Measurements from ENCODE around the gene MROH9. TPM values are rescaled to one million over a fixed set of nuclear protein-coding genes. Genes with fewer than 3 reads are reported as not detected.
"Not testable (repeated sequence)": the region's sequence is repeated elsewhere in the genome, so short reads cannot be mapped to it uniquely, and the experiment has no call there.

MROH9 gene, protein sequence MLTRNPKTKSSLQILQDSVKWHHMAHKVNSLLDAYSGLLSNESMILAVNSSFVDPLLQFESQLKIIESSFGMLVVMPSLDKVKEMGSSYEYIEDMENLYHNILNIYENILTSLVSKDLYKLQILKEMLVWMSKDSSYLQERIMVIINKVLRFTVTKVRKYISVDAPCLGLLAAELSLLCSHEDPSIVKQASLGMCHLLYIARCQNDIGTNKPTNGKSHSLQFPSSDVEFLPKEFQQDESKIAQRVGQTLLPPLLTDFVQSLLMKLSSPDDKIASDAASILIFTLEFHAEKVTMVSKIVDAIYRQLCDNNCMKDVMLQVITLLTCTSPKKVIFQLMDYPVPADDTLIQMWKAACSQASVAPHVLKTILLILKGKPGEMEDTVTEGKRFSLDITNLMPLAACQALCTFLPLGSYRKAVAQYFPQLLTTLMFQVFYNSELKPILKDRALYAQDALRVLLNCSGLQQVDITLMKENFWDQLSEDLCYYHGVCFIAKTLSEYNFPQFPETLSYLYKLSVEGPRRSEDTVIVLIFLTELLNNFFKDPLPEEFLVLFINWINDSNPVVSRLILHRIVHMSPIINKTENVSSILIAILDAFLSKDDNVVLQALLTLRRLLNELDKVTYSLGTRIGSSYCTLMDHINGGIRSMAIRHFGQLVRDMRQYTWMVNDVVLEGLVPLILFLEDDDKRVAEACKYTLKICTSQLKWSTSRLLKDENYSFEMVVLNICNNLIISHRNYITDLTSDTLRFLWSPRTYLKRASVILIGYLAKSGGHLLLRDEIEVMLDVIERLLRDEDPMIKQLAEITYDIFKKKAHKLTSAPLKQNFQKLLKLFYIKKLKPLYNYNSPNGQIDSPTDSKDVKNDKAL
- polyA plus RNA-seq (2013, experiment 1 of 2) = not detected
- not detected for polyA plus RNA-seq (2013, experiment 2 of 2)

DNA sequence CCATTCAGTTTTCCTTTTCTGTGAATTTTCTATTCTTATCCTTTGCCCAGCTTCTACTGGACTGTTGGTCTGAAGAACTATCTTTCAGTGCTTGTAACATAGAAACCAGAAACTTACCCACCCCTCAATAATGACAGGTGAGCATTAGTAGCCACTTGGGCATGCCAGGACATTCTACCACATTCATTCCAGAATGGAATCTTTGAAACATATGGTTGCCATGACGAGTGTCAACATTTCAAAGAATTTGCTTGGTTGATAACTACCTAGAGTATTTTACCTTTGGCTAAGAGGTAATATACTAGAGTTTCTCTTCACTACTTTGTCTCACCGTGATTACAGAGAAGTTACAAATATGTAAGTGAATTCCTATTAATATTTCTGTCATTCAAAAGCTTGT is at the start of gene MROH9:
MROH9 (plus strand) TSS at position 304 of the 400 bp plus-strand sequence. CDS start 10,023 bp downstream, outside the sequence.
- Histone ChIP-seq H3K27ac (ENCODE audit: low read depth, low read length) (no peak within 1 kb of the TSS), H3K9ac (ENCODE audit: low read depth, low read length) (no peak within 1 kb of the TSS), H3K4me1 (ENCODE audit: insufficient read depth, low read length) (peaks cover 4% of the 10 kb centered on the region; the same call in 1 of the 2 replicates), H3K36me3 (ENCODE audit: insufficient read depth, low read length) (no peaks in the 10 kb centered on the region), H3K9me3 (ENCODE audit: insufficient read depth, low read depth, low read length) (no peaks in the 10 kb centered on the region), H3K4me3 (ENCODE audit: low read length) (no peak within 1 kb of the TSS), H3K27me3 (ENCODE audit: insufficient read depth, low read length) (no peaks in the 10 kb centered on the region)
- 83% methylated on average over 1 of the region's 2 CpGs for WGBS

- Histone ChIP-seq H3K9ac (ENCODE audit: low read depth, low read length) (no peak overlapping the region), H3K36me3 (ENCODE audit: insufficient read depth, low read length) (no peaks in the 10 kb centered on the region), H3K4me1 (ENCODE audit: insufficient read depth, low read length) (no peaks in the 10 kb centered on the region), H3K27ac (ENCODE audit: low read depth, low read length) (no peak overlapping the region), H3K4me3 (ENCODE audit: low read length) (no peak overlapping the region), H3K9me3 (ENCODE audit: insufficient read depth, low read depth, low read length) (peaks cover 3% of the 10 kb centered on the region; the same call in 1 of the 2 replicates), H3K27me3 (ENCODE audit: insufficient read depth, low read length) (no peaks in the 10 kb centered on the region)
- WGBS = 91% methylated on average over 3 of the region's 3 CpGs
These were observed 49.8 kb upstream of the MROH9 start for GRCh38 chr1:170885551-170885950.

DNA sequence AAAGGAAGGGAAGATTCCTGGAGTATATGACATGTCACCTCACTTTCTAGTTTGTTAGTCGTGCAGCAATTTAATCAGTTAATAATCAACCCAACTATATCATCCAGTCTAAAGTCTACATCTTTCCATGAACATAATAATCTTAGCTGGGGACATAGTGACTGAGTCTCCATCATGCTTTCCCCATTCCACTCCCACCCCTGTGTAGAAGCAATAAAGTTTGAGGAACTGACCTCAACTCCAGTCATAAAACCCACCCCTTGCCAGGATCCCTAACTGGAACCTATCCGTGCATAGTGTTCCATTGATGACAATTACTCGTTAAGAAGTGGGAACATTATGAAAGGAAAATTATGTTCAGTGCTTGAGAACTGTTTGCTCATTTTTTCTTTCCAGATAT is 48.9 kb upstream of the MROH9 start:
- Histone ChIP-seq H3K27ac (ENCODE audit: low read depth, low read length) (no peak overlapping the region), H3K36me3 (ENCODE audit: insufficient read depth, low read length) (no peaks in the 10 kb centered on the region), H3K4me1 (ENCODE audit: insufficient read depth, low read length) (no peaks in the 10 kb centered on the region), H3K27me3 (ENCODE audit: insufficient read depth, low read length) (no peaks in the 10 kb centered on the region), H3K9ac (ENCODE audit: low read depth, low read length) (no peak overlapping the region), H3K4me3 (ENCODE audit: low read length) (no peak overlapping the region), H3K9me3 (ENCODE audit: insufficient read depth, low read depth, low read length) (peaks cover 3% of the 10 kb centered on the region; the same call in 1 of the 2 replicates)
- WGBS = 92% methylated on average over 3 of the region's 3 CpGs

- H3K4me1 ChIP-seq (ENCODE audit: insufficient read depth, low read length) = no peaks in the 10 kb centered on the region
- no peaks in the 10 kb centered on the region for H3K36me3 ChIP-seq (ENCODE audit: insufficient read depth, low read length)
- H3K27ac ChIP-seq (ENCODE audit: low read depth, low read length) = no peak overlapping the region
- 96% methylated on average over 2 of the region's 2 CpGs for whole genome bisulfite sequencing
- H3K9me3 ChIP-seq (ENCODE audit: insufficient read depth, low read depth, low read length) = peaks cover 3% of the 10 kb centered on the region; the same call in 1 of the 2 replicates
- no peak overlapping the region for H3K4me3 ChIP-seq (ENCODE audit: low read length)
- no peak overlapping the region for H3K9ac ChIP-seq (ENCODE audit: low read depth, low read length)
- no peaks in the 10 kb centered on the region for H3K27me3 ChIP-seq (ENCODE audit: insufficient read depth, low read length)
These were observed 47.6 kb upstream of the MROH9 start for GRCh38 chr1:170887726-170888125.

DNA sequence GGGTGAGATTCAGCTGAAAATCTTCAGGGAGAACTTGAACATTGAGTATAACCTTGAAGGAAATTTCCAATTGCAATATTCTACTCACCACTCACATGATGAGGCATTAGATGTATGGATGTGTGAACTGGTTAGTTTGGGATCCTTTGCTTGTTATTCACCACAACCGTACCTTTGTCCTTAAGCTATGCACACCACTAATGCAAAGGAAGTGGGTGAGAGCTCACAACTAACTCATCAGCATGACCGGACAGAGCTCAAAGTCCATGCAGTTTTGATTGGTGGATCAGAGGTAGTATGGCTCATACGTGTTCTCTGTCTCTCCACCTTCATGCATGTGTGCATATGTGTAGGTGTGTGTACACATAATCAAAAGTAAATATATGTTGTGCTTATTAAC is 43.5 kb upstream of the MROH9 start:
- H3K9ac ChIP-seq (ENCODE audit: low read depth, low read length) = no peak overlapping the region
- WGBS = 90% methylated on average over 2 of the region's 3 CpGs
- H3K4me3 ChIP-seq (ENCODE audit: low read length) = no peak overlapping the region
- H3K27me3 ChIP-seq (ENCODE audit: insufficient read depth, low read length) = no peaks in the 10 kb centered on the region
- no peak overlapping the region for H3K27ac ChIP-seq (ENCODE audit: low read depth, low read length)
- no peaks in the 10 kb centered on the region for H3K4me1 ChIP-seq (ENCODE audit: insufficient read depth, low read length)
- no peaks in the 10 kb centered on the region for H3K36me3 ChIP-seq (ENCODE audit: insufficient read depth, low read length)
- H3K9me3 ChIP-seq (ENCODE audit: insufficient read depth, low read depth, low read length) = no peaks in the 10 kb centered on the region

GRCh38 chr1:170893655-170894297 is 41.6 kb upstream of the MROH9 start:
- H3K27ac ChIP-seq (ENCODE audit: low read depth, low read length) = no peak overlapping the region
- 97% methylated on average over 2 of the region's 2 CpGs for WGBS
- no peaks in the 10 kb centered on the region for H3K4me1 ChIP-seq (ENCODE audit: insufficient read depth, low read length)
- H3K4me3 ChIP-seq (ENCODE audit: low read length) = no peak overlapping the region
- no peaks in the 10 kb centered on the region for H3K27me3 ChIP-seq (ENCODE audit: insufficient read depth, low read length)
- H3K9ac ChIP-seq (ENCODE audit: low read depth, low read length) = no peak overlapping the region
- no peaks in the 10 kb centered on the region for H3K36me3 ChIP-seq (ENCODE audit: insufficient read depth, low read length)
- H3K9me3 ChIP-seq (ENCODE audit: insufficient read depth, low read depth, low read length) = no peaks in the 10 kb centered on the region

DNA sequence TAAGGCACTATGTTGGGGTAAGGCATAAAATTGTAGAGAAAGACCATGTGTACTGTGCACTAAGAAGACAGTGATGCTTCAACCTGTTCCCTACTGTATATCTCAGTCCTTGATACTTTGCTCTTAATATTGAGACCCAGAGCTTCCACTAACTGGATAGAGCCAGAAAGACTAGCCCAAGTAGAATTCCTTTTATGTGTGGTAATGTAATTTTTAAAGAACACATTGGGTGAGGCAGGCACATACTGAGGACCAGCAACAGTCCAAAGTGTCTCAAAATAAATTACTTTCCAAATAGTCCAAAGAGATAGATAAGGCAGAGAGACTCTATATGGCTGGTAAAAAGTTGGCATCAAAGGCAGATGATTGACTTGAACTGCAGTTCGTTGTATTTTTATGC is 31.4 kb upstream of the MROH9 start:
- Histone ChIP-seq H3K9me3 (ENCODE audit: insufficient read depth, low read depth, low read length) (no peaks in the 10 kb centered on the region), H3K36me3 (ENCODE audit: insufficient read depth, low read length) (no peaks in the 10 kb centered on the region), H3K4me3 (ENCODE audit: low read length) (no peak overlapping the region), H3K27me3 (ENCODE audit: insufficient read depth, low read length) (no peaks in the 10 kb centered on the region), H3K4me1 (ENCODE audit: insufficient read depth, low read length) (no peaks in the 10 kb centered on the region), H3K27ac (ENCODE audit: low read depth, low read length) (no peak overlapping the region), H3K9ac (ENCODE audit: low read depth, low read length) (no peak overlapping the region)
- 85% methylated on average over 1 of the region's 1 CpG for WGBS

GRCh38 chr1:170908942-170909341 is 26.4 kb upstream of the MROH9 start:
- no peak overlapping the region for H3K9ac ChIP-seq (ENCODE audit: low read depth, low read length)
- H3K27me3 ChIP-seq (ENCODE audit: insufficient read depth, low read length) = no peaks in the 10 kb centered on the region
- H3K27ac ChIP-seq (ENCODE audit: low read depth, low read length) = no peak overlapping the region
- H3K4me3 ChIP-seq (ENCODE audit: low read length) = no peak overlapping the region
- no peaks in the 10 kb centered on the region for H3K9me3 ChIP-seq (ENCODE audit: insufficient read depth, low read depth, low read length)
- H3K36me3 ChIP-seq (ENCODE audit: insufficient read depth, low read length) = no peaks in the 10 kb centered on the region
- WGBS = 100% methylated on average over 1 of the region's 1 CpG
- H3K4me1 ChIP-seq (ENCODE audit: insufficient read depth, low read length) = no peaks in the 10 kb centered on the region

- Histone ChIP-seq H3K9me3 (ENCODE audit: insufficient read depth, low read depth, low read length) (no peaks in the 10 kb centered on the region), H3K27me3 (ENCODE audit: insufficient read depth, low read length) (no peaks in the 10 kb centered on the region), H3K4me1 (ENCODE audit: insufficient read depth, low read length) (no peaks in the 10 kb centered on the region), H3K4me3 (ENCODE audit: low read length) (no peak overlapping the region), H3K36me3 (ENCODE audit: insufficient read depth, low read length) (no peaks in the 10 kb centered on the region), H3K9ac (ENCODE audit: low read depth, low read length) (no peak overlapping the region), H3K27ac (ENCODE audit: low read depth, low read length) (no peak overlapping the region)
These were observed 25.1 kb upstream of the MROH9 start for GRCh38 chr1:170910273-170910672.

GRCh38 chr1:170917373-170917772 is 18.0 kb upstream of the MROH9 start:
- Histone ChIP-seq H3K4me1 (ENCODE audit: insufficient read depth, low read length) (no peaks in the 10 kb centered on the region), H3K36me3 (ENCODE audit: insufficient read depth, low read length) (no peaks in the 10 kb centered on the region), H3K4me3 (ENCODE audit: low read length) (no peak overlapping the region), H3K9ac (ENCODE audit: low read depth, low read length) (no peak overlapping the region), H3K27ac (ENCODE audit: low read depth, low read length) (no peak overlapping the region), H3K9me3 (ENCODE audit: insufficient read depth, low read depth, low read length) (peaks cover 18% of the 10 kb centered on the region), H3K27me3 (ENCODE audit: insufficient read depth, low read length) (no peaks in the 10 kb centered on the region)
- 78% methylated on average over 3 of the region's 3 CpGs for WGBS

GRCh38 chr1:170924656-170925055 is 10.7 kb upstream of the MROH9 start:
- not testable (repeated sequence) for H3K27me3 ChIP-seq (ENCODE audit: insufficient read depth, low read length); H3K4me1 ChIP-seq (ENCODE audit: insufficient read depth, low read length); H3K27ac ChIP-seq (ENCODE audit: low read depth, low read length); H3K4me3 ChIP-seq (ENCODE audit: low read length); H3K9ac ChIP-seq (ENCODE audit: low read depth, low read length); H3K36me3 ChIP-seq (ENCODE audit: insufficient read depth, low read length)
- H3K9me3 ChIP-seq (ENCODE audit: insufficient read depth, low read depth, low read length) = peaks cover 18% of the 10 kb centered on the region
- WGBS = 75% methylated on average over 1 of the region's 1 CpG
